ENCODE results near the gene OR2A7.
"Not testable (repeated sequence)": the region's sequence is repeated elsewhere in the genome, so short reads cannot be mapped to it uniquely, and the experiment has no call there.

The OR2A7 gene, protein sequence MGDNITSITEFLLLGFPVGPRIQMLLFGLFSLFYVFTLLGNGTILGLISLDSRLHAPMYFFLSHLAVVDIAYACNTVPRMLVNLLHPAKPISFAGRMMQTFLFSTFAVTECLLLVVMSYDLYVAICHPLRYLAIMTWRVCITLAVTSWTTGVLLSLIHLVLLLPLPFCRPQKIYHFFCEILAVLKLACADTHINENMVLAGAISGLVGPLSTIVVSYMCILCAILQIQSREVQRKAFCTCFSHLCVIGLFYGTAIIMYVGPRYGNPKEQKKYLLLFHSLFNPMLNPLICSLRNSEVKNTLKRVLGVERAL

DNA sequence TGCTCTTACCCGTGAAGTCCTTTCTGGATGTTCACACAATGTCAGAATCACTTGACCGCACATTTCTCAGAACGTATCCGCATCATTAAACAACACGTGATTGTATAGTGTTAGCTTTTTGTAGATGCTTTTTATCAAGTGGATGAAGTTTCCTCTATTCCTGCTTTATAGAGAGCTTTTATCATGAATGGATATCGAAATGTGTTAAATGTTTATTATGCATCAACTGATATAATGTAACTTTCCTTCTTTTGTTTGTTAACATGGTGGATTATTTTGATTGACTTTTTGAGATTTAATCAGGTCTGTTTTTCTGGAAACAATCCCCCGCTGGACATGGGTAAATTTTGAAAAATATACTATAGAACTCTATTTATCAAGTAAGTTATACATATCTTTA lies at the start of gene OR2A7:
OR2A7 (minus strand) TSS at position 101 of the 400 bp plus-strand sequence. CDS start 5,164 bp downstream, outside the sequence.
- DNase-seq = not testable (repeated sequence)

DNA sequence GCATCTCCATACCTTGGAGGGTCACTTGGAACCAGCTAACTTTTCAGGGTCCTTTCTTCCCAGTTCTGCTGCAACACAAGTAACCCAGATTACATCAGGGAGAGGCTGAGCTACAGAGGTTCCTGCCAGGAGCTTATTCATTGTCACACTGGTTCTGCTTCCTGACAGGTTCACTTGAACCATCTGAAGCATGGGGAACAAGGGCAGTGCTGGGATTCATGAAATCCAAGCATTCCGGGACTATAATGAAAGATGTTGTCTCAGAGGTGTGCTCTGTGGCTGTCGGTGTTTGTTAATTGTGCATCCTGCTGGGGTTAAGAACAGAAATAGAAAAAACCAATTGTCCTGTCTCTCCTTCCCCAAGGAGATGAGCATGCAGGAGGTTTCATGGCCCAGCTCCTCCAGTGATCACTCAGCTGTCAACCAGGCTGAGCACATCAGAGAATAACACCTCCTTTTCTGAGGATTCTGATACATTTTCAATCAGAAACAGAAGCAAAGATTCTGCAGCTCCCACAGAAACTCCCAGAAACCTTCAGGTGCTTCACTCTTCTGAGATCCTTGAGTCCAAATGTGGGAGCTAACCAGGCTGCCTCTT lies 47.4 kb upstream of the OR2A7 start, which contains the start of gene OR2A1:
OR2A1 (plus strand) TSS at position 548 of the 598 bp plus-strand sequence. CDS start 5,706 bp downstream, outside the sequence.
- not testable (repeated sequence) for DNase-seq

DNA sequence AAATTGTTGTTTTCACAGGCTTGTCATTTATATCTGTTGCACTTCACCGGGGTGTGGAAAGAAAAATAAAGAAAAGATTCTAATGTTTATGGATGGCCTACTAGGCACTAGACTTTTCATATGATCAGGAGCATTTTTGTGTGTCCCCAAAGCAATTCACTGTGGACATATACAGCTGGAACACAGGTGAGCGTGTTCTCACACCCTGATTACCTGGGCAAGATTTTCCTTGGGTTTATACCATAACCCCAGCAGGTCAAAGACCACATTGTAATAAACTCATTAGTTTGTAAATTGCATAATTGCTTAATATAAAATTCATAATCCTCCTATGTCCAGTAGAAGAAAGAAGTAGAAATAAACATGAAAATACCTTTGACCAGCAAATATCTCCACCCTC lies 46.6 kb upstream of the OR2A7 start:
- not testable (repeated sequence) for DNase-seq

DNA sequence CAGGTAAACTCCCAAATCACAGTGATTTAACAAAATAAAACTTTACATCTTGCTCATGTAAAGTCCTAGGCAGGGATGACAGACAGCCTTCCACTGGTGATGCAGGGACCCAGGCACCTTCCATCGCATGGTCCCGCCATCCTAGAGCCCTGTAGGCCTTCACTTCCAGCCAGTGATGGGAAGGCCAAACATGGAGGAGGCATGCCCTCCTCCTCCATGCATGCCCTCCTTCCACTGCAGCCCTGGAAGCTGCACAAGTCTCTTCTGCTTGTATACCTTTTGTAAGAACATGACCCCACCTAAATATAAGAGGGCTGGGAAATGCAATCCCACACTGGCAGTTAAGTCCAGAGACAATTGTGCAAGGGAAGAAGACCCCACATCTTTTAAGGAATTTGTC lies 45.1 kb upstream of the OR2A7 start:
- not testable (repeated sequence) for DNase-seq

DNA sequence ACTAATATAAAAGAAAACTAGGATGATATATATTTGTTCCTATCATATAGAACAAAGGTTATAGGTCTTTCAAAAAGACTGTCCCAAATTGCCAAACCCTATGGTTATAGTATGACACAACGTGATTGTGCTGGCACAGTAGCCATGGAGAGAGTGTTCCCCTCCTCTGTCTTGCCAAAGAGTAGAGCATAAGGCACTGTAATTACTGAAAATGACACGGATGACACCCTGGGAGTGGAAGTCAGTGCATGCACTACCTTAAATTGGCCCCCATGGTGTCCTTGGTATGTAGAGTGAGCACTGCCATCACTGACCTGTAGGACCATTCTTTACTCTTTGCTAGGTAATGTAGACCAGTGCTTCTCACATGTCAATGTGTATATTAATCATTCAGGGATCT lies 40.6 kb upstream of the OR2A7 start:
- not testable (repeated sequence) for DNase-seq

DNA sequence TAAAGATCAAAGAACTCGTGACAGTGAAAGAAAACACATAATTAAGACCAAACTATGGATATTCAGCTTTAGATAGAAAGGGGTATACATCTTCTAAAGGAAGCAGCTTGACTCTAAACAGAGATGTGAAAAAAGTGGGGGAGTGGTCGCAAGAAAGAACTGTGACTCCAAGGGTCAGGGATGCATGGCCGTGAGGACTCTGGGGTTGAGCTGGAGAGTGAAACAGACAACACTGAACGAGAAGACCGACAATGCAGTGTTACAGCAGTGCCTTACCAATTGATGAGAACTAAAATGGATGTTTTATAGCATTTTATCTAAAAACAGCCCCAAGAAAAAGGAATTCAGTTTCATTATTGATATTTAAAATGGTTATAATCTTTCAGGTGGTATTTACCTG lies 39.0 kb upstream of the OR2A7 start:
- not testable (repeated sequence) for DNase-seq

DNA sequence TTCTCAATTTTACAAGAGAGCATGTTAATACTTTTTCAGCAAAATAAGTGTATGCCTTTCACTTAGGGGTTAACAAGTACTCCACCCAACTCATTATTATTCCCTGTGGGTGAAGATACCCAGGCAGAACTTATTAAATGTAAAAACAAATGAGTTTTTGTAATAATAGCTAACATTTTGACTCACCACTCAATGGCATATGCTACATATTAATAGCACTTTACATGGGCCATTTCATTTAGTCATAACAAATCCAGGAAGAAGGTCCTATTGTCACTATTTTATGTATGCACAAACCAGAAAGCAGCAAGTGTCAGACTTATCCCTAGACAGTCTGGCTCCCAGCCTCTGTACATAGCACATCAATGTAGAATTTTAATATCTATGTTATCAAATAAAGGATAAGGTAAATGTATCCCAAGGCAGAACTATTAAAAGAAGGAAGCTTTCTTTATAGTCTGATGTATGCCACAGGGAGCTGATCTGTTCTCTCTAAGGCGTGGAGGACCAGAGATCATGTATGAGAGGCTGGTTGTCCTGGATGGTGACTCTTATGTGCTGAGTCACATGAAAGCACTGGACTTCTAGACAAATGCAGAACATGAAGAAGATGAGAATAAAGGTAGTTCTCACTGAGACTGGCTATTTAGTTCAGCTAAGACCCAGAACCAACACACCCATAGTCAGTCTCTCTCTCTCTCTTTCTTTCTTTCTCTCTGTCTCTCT lies 38.1 kb upstream of the OR2A7 start:
- not testable (repeated sequence) for DNase-seq

DNA sequence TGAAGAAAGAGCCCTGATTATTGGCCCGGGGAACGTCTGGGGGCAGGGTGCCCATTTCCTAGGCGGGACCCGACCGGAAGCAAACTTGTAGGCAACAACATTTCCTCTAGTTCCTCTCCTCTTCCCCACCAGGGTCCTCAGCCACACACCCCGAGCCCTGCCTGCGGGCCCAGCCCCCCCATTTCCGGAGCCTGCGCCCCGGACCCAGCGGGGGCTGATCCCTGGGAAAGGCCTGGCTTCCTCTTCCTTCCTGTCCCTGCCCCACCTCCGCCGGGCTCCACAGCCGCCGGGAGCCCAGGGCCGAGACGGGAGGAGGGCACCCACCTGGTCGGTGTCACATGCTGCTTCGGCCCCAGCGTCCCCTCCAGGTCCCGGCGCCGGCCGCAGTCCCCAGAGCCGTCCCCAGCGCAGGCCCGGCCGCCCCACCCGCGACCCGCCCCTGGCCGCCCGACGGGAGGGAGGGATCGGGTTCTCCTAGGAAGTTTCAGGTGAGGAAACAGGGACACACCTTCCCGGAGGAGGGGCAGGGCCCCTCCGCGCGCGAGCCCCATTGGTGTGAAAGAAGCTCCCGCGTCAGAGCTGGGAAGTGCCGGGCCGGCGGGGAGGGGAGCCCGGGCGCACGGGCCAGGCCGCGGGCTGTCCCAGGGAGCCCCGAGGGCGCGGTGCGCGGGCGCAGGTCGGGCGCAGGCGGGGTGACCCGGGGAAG lies 29.4 kb upstream of the OR2A7 start:
- not testable (repeated sequence) for DNase-seq

DNA sequence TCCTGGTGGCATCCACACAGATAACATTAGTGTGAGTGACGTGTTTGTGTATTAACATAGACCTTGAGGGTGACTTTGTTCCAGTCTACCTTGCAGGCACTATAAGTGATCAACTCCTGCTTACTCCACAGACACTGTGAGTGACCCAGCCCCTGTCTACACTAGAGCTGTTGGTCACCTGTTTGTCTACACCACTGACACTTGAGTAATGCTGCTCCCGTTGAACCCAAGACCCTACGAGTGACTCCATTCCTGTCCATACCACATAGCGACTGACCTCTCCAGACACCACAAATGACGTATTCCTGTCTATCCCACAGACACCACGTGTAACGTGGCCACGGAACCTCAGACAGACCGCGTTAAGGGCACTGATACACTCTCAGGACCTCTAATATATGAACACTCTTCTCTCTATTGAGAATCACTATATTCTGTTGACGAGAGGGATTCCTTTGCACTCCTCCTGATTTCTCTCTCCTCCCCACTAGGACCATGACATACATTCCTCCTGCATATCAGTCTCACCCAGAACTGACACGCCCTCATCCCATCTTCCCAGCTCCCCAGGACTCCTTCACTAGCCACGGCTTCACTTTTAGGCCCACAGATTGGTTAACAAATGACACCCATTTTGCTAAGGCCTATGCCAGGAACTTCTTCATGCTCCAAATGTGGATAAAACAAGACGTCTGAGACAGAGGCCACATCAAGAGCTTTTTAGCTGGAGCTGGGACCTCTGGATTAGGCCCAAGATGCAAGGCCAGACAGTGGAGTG lies 28.0 kb upstream of the OR2A7 start:
- not testable (repeated sequence) for DNase-seq

DNA sequence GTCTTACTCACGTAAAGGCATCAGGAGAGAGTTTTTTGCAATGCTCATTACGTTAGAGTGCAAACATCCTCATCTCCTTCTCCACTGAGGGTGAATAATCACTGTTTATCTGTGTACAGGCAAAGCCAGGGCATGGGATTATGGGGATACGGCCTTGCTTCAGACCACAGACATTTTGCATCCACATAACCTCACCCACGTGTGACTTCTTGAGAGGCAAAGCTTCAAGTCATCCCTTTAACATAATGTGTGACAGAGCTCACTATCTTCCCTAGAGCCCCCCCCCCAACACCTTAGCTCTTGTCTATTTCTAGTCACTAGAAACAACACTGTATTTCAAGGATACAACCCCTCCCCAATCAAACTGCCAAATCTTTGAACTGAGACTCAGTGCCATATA lies 27.0 kb upstream of the OR2A7 start:
- not testable (repeated sequence) for DNase-seq

DNA sequence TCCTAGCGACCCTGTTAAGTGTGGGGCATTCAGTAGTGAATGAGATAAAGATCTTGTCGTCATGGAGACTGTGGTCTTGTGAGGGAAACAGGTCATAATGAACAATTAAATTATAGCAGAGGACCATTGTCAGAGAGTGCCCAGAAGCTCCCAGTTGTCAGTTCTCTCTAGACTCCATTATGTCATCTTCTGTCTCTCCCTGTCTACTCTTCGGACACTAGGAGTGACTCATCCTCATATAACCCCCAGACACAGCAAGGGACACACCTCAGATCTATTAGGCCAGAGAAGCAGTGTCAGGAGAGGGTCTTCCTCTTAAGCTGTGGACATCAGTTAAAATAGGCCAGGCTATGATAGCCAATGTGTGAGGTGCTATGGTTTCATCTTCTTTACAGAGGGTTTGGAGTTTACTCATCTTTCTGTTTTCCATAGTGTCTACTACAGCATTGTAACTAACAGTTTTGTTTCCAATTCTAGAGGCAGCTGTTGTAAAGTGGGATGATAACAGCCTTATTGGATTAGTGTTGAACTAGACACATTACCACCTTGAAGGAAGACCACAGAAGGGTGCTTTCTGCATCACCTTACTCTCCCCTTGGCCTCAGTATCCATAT lies 22.7 kb upstream of the OR2A7 start:
- not testable (repeated sequence) for DNase-seq

DNA sequence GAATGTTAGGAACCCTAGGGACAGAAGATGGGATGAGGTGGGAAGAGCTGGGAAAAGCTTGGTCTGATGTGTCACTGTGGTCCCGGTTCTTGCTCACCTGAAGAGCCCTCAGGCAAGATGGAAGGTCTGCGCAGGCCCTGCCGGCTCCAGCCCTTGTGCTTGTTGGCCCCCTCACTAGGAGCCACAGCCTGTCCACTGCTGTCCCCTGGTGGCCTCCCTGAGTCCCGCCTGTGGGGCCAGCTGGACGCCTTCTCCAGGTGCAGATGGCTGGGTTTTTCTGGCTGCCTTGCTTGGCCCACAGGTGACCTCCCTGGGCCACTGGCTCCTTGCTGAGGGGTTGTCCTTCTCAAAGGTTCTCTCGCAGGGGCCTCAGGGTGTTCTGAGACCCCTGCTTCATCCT lies 19.1 kb upstream of the OR2A7 start:
- not testable (repeated sequence) for DNase-seq

DNA sequence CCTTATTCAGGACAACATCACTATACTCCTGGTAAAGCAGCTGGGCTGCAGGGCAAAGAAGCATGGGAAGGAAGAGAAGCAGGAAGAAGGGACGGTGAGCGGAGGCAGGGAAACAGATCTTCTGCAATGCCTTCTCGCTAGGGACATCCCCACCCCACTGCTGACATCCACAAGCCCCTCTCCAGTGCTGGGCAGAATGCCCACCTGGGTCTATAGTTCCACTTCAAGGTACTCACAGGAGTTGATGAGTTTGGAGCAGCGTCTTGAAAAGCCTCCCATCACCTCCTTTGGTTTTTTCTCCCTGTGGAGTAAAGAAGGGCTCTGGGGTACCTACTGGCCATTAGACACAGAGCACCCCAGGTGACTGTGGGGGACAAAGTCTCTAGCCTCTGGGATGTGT lies 17.9 kb upstream of the OR2A7 start:
- not testable (repeated sequence) for DNase-seq

DNA sequence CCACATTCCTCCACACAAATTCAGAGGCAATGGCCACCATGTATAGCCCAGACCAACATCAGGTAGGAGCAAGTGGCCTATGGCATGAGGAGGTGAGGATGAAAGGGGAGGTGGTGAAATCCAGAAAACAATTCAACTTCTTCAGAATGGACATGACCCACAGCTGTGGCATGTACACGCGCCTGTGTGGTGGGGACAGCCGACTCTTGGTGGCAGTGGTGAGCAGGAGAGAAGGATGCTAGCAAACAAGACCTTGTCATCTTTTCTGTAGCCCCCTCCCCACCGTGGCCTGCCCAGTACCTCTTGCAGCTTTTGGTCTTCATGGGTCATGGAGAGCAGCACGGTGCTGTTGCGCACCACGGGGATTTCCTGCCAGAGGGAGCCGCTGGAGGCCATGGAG lies 17.4 kb upstream of the OR2A7 start:
- not testable (repeated sequence) for DNase-seq

DNA sequence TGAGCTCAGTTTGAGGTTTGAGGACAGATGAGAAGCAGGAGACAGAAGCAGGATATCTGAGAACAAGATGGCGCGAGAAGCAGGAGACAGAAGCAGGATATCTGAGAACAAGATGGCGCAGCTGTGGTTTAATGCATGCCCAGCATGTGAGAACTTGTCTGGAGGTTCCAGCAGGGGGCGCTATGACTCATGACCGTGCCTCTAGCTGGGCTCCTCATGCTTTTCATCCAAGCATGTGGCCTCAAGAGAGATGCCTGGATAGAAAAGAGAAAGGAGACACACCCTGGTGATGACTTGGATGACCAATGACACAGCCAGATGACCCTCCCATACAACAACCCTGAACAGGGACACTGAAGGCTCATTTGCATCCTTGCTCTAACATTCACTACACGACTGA lies 15.4 kb upstream of the OR2A7 start:
- not testable (repeated sequence) for DNase-seq

DNA sequence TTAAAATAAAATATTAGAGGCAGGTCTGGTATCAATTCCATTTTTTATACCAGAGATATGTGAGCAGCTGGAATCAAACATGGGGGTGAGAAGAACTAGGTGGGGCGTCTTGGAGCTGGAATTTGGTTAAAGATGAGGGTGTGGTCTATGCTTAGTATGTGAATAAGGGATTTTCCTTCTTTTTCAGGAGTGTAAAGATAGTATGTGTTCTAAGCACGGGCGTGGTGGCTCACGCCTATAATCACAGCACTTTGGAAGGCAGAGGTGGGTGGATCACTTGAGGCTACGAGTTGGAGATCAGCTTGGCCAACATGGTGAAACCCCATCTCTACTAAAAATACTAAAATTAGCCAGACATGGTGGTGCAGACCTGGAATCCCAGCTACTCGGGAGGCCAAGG lies 10.7 kb upstream of the OR2A7 start:
- DNase-seq = not testable (repeated sequence)

DNA sequence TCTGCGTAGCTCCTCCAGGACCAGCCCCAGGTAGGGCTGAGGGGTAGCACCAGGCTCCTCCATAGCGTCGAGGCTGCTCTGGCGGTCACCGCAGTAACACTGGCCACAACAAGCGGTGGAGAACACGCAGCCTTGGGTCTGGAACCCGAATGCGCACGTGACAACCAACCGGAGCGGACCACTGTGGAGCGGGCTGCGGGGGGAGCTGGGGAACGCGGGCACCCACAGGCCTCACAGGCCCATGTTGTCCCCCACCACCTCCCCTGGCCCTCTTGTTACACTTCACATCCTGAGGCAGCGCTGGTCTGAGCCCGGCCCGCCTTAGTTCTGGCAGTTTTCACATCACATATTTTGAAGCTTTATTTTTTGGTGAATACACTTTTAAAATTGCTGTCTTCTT lies 4.6 kb upstream of the OR2A7 start, which contains the start of gene CTAGE8:
CTAGE8 (minus strand) TSS at position 101 of the 400 bp plus-strand sequence; CDS start at position 63, 38 bp downstream.
- DNase-seq = not testable (repeated sequence)

DNA sequence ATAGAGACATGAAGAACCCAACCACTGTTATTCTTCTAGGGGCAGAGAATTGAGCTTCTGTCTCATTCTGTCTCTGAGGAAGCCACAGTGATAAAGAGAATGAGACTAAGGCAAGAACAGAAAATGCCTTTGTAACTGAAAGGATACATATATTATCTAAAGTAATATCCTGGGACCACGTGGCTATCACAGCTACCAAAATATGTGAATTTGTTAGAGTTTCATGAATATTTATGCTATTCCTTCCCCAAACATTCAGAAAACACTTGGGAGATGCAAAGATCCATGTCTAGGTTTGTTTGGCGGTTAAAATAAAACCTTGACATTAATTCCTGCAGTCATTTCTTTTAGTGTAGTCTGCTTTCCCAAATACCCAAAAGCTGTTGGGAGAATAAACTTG lies 2.5 kb downstream of the OR2A7 start:
- DNase-seq = not testable (repeated sequence)

DNA sequence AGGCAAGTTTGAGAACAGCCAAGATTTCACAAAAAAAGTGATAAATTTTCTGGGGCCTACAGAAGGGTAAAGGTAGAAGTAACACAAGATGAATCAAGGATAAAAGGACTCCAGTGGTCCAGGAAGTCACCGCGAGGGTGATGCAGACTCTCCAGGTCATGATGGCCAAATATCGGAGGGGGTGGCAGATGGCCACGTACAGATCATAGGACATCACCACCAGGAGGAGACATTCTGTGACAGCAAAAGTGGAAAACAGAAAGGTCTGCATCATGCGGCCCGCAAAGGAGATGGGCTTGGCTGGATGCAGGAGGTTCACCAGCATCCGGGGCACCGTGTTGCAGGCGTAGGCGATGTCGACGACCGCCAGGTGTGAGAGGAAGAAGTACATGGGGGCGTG lies 5.5 kb downstream of the OR2A7 start:
- DNase-seq = not testable (repeated sequence)

DNA sequence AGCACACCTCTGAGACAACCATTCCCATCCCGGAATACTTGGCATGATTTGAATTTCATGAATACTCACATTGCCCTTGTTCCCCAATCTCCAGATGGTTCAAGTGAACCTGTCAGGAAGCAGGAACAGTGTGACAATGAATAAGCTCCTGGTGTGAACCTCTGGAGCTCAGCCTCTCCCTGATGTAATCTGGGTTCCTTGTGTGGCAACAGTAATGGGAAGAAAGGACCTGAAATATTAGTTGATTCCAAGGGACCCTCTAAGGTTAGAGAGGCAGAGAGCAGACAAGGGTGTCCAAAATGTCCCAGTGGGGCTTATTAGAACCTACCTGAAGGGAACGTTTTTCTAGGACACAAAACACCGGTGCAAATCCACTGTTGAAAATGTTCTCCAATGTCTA lies 8.5 kb downstream of the OR2A7 start:
- DNase-seq = no peak

DNA sequence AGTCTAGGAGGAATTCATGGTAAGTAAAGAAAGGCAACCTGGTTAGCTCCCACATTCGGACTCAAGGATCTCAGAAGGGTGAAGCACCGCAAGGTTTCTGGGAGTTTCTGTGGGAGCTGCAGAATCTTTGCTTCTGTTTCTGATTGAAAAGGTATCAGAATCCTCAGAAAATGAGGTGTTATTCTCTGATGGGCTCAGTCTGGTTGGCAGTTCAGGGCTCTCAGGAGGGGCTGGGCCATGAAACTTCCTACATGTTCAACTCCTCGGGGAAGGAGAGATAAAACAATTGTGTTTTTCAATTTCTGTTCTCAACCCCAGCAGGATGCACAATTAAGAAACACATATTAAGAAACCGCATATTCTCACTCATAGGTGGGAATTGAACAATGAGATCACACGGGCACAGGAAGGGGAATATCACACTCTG lies 9.1 kb downstream of the OR2A7 start:
- no peak for DNase-seq

DNA sequence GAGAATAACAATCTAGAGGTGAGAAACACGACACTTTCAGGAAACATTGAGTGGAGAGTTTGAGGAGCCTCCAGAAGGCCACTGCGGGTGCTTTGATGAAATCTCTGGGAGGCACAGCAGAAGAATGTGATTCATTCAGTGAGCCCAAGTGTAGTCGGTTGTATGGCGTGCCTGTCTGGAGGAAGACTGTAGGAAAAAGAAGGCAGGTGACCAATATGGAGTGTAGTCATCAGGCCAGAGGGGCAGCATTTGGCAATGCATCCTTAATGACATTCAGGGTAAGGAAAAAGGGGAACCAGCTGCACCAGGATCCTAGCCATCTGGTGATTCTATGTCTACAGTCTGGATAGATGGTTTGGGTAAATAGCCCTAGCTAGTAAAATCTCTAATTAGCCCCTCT lies 12.3 kb downstream of the OR2A7 start:
- DNase-seq = not testable (repeated sequence)
